Loucy (cell line): ENCODE measurements around the gene MTMR3.

Source experiments
- CTCF ChIP-seq: fragments of 200-600 bp; sonication (generic); conservative IDR thresholded peaks from 2 replicates; pipeline ENCODE4 v1.5.1; 2014; ENCODE audit warnings: mild to moderate bottlenecking, antibody characterized with exemption, low read length
- EZH2phosphoT487 ChIP-seq: fragments of 200-600 bp; IDR thresholded peaks from 2 replicates; pipeline ENCODE4 v1.6.1; 2018; ENCODE audit warnings: antibody characterized with exemption, mild to moderate bottlenecking, moderate library complexity, borderline replicate concordance

- TF ChIP-seq EZH2phosphoT487: no peak
- no peak for TF ChIP-seq CTCF
These were observed 106.5 kb downstream of the MTMR3 start for GRCh38 chr22:29989446-29989845.
